ENCODE measurements around the gene UBE2J2.

DNA sequence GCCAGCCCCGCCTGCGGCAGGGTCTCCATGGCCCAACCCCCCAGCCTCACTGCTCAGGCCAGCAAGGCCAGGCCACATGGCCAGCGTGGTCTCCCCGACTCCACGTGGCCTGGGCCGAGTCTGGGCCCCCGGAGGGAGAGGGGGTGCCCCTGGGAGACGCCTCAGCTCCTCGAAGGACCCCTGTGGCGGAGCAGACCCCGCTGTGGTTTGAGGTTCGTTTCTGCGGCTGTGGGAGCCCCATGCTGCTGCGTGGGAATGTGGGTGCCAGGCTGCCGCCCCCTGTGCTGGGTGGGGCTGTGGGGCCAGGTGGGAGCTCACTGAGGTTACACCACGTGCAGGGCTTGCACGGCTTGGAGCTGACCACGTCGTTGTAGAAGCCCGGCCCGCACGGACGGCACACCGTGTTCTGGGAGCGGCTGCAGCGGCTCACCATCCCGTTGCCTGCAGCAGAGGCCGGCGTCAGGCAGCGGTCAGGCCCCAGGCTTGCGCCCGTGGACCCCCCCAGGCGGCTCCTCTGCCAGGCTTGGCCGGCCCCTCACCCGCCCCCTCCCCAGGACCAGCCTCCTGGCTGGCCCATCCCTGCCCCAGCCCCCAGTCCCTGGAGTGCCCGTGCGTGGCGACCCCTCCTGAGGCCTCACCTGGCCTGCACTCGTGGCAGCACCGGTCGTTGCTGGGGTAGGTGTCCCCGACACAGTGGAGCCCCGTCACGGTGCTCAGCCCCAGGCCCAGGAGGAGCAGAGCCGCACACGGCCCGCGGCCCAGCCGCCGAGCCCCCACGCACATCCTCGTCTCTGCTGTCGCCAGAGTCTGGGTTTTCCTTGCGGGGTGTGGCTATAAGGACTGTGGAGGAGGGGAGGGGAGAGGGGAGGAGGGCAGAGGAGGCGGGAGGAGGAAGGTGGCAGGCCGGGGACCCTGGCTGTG lies 60.0 kb downstream of the UBE2J2 start, which contains the start of gene TNFRSF4:
- TF ChIP-seq, protein P1, sequence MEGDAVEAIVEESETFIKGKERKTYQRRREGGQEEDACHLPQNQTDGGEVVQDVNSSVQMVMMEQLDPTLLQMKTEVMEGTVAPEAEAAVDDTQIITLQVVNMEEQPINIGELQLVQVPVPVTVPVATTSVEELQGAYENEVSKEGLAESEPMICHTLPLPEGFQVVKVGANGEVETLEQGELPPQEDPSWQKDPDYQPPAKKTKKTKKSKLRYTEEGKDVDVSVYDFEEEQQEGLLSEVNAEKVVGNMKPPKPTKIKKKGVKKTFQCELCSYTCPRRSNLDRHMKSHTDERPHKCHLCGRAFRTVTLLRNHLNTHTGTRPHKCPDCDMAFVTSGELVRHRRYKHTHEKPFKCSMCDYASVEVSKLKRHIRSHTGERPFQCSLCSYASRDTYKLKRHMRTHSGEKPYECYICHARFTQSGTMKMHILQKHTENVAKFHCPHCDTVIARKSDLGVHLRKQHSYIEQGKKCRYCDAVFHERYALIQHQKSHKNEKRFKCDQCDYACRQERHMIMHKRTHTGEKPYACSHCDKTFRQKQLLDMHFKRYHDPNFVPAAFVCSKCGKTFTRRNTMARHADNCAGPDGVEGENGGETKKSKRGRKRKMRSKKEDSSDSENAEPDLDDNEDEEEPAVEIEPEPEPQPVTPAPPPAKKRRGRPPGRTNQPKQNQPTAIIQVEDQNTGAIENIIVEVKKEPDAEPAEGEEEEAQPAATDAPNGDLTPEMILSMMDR (IDR thresholded peaks at IDR 0.05): no peak
- TF ChIP-seq POLR2A (IDR thresholded peaks at IDR 0.05): no peak
